WTC11 (cell line): ENCODE data around the gene COL16A1. TPM values are rescaled to one million over a fixed set of nuclear protein-coding genes. Genes with fewer than 3 reads are reported as not detected.

Experiments used
- ATAC-seq: fragments of 200-7000 bp; cut with Tn5 transposase; 2 replicates; pipeline ENCODE4 v1.10.0; 2021; ENCODE audit warnings: mild to moderate bottlenecking, moderate library complexity
- CTCF ChIA-PET: fragments of 300-600 bp; sonication (Branson Sonifier 250); formaldehyde crosslinking; loops from one replicate; lab custom pipeline; 2021; ENCODE audit warnings: antibody characterized with exemption; lab: Charles Lee
- POLR2A ChIA-PET: fragments of 350-600 bp; sonication (Branson Sonifier 250); formaldehyde crosslinking; loops from one replicate; lab custom pipeline; 2021; ENCODE audit warnings: antibody characterized with exemption; lab: Charles Lee
- DNase-seq: peaks from one replicate; pipeline ENCODE4 v3.0.0; 2021; ENCODE audit warnings: low spot score
- H3K27ac Mint-ChIP-seq: 2 replicates; pipeline ENCODE4 v1.8.0; 2021; ENCODE audit warnings: mixed read lengths
- H3K27me3 Mint-ChIP-seq: 2 replicates; pipeline ENCODE4 v1.8.0; 2021; ENCODE audit warnings: low read depth, mild to moderate bottlenecking, moderate library complexity, mixed read lengths
- H3K36me3 Mint-ChIP-seq: 2 replicates; pipeline ENCODE4 v1.8.0; 2021; ENCODE audit warnings: mixed read lengths
- H3K4me1 Mint-ChIP-seq: 2 replicates; pipeline ENCODE4 v1.8.0; 2022; ENCODE audit warnings: mixed read lengths
- H3K4me3 Mint-ChIP-seq: 2 replicates; pipeline ENCODE4 v1.8.0; 2021; ENCODE audit warnings: mild to moderate bottlenecking, moderate library complexity, mixed read lengths
- H3K9me3 Mint-ChIP-seq: 2 replicates; pipeline ENCODE4 v1.8.0; 2021; ENCODE audit warnings: mixed read lengths
- ATF2 ChIP-seq: sonication (generic); formaldehyde crosslinking; IDR thresholded peaks from 2 replicates; pipeline ENCODE4 v1.8.1; 2022; ENCODE audit warnings: low read depth, missing genetic modification reagents, borderline replicate concordance
- ATF3 ChIP-seq: sonication (generic); formaldehyde crosslinking; conservative IDR thresholded peaks from 2 replicates; pipeline ENCODE4 v1.8.1; 2022; ENCODE audit warnings: mild to moderate bottlenecking, missing genetic modification reagents
- CREB1 ChIP-seq: sonication (generic); formaldehyde crosslinking; IDR thresholded peaks from 2 replicates; pipeline ENCODE4 v1.8.0; 2023; ENCODE audit warnings: mild to moderate bottlenecking, missing genetic modification reagents
- FOXK1 ChIP-seq: sonication (generic); formaldehyde crosslinking; IDR thresholded peaks from 2 replicates; pipeline ENCODE4 v1.8.0; 2022; ENCODE audit warnings: mild to moderate bottlenecking, moderate library complexity, missing genetic modification reagents
- GABPB1 ChIP-seq: sonication (generic); formaldehyde crosslinking; IDR thresholded peaks from 2 replicates; pipeline ENCODE4 v1.8.1; 2023; ENCODE audit warnings: mild to moderate bottlenecking, missing genetic modification reagents
- IRF1 ChIP-seq: sonication (generic); formaldehyde crosslinking; IDR thresholded peaks from 2 replicates; pipeline ENCODE4 v1.8.0; 2023; ENCODE audit warnings: missing genetic modification reagents
- IRF2 ChIP-seq: sonication (generic); formaldehyde crosslinking; IDR thresholded peaks from 2 replicates; pipeline ENCODE4 v1.8.0; 2022; ENCODE audit warnings: low read depth, missing genetic modification reagents, borderline replicate concordance
- NFYB ChIP-seq: sonication (generic); formaldehyde crosslinking; conservative IDR thresholded peaks from 2 replicates; pipeline ENCODE4 v1.8.0; 2022; ENCODE audit warnings: low read depth, missing genetic modification reagents
- NR3C1 ChIP-seq: sonication (generic); formaldehyde crosslinking; conservative IDR thresholded peaks from 2 replicates; pipeline ENCODE4 v1.8.1; 2023; ENCODE audit warnings: low read depth, mild to moderate bottlenecking, missing genetic modification reagents
- RELA ChIP-seq: sonication (generic); formaldehyde crosslinking; IDR thresholded peaks from 2 replicates; pipeline ENCODE4 v1.8.1; 2022; ENCODE audit warnings: missing genetic modification reagents, mild to moderate bottlenecking, borderline replicate concordance
- SMAD3 ChIP-seq: sonication (generic); formaldehyde crosslinking; IDR thresholded peaks from 2 replicates; pipeline ENCODE4 v1.8.0; 2022; ENCODE audit warnings: missing genetic modification reagents, mild to moderate bottlenecking, borderline replicate concordance
- SMAD4 ChIP-seq: sonication (generic); formaldehyde crosslinking; IDR thresholded peaks from 2 replicates; pipeline ENCODE4 v1.8.0; 2022; ENCODE audit warnings: mild to moderate bottlenecking, missing genetic modification reagents
- SOX15 ChIP-seq: fragments of 250-450 bp; sonication (Bioruptor Pico); IDR thresholded peaks from 2 replicates; pipeline ENCODE4 v1.9.0; 2021; ENCODE audit warnings: mild to moderate bottlenecking
- STAT6 ChIP-seq: sonication (generic); formaldehyde crosslinking; conservative IDR thresholded peaks from 2 replicates; pipeline ENCODE4 v1.8.1; 2023; ENCODE audit warnings: mild to moderate bottlenecking, low read depth, missing genetic modification reagents, moderate library complexity
- ZBTB21 ChIP-seq: sonication (generic); formaldehyde crosslinking; IDR thresholded peaks from 2 replicates; pipeline ENCODE4 v1.8.1; 2023; ENCODE audit warnings: mild to moderate bottlenecking, missing genetic modification reagents, borderline replicate concordance
- ZMAT4 ChIP-seq: fragments of 250-450 bp; sonication (Bioruptor Pico); IDR thresholded peaks from 2 replicates; pipeline ENCODE4 v1.9.0; 2021; ENCODE audit warnings: mild to moderate bottlenecking
- ZNF219 ChIP-seq: sonication (generic); formaldehyde crosslinking; IDR thresholded peaks from 2 replicates; pipeline ENCODE4 v1.8.0; 2023; ENCODE audit warnings: missing genetic modification reagents, mild to moderate bottlenecking, borderline replicate concordance
- ZNF232 ChIP-seq: sonication (generic); formaldehyde crosslinking; IDR thresholded peaks from 2 replicates; pipeline ENCODE4 v1.8.0; 2022; ENCODE audit warnings: mild to moderate bottlenecking, missing genetic modification reagents
- ZNF263 ChIP-seq: sonication (generic); formaldehyde crosslinking; IDR thresholded peaks from 2 replicates; pipeline ENCODE4 v1.8.1; 2022; ENCODE audit warnings: low read depth, mild to moderate bottlenecking, moderate library complexity, missing genetic modification reagents
- ZNF281 ChIP-seq: sonication (generic); formaldehyde crosslinking; IDR thresholded peaks from 2 replicates; pipeline ENCODE4 v1.8.0; 2023; ENCODE audit warnings: mild to moderate bottlenecking, missing genetic modification reagents
- ZNF396 ChIP-seq: fragments of 250-450 bp; sonication (Bioruptor Pico); IDR thresholded peaks from 2 replicates; pipeline ENCODE4 v1.8.0; 2021; ENCODE audit warnings: mild to moderate bottlenecking, moderate library complexity, borderline replicate concordance
- ZNF423 ChIP-seq: fragments of 250-450 bp; sonication (Bioruptor Pico); IDR thresholded peaks from 2 replicates; pipeline ENCODE4 v2.1.2; 2022; ENCODE audit warnings: mild to moderate bottlenecking, moderate library complexity
- ZNF671 ChIP-seq: fragments of 250-450 bp; sonication (Bioruptor Pico); IDR thresholded peaks from 2 replicates; pipeline ENCODE4 v1.8.0; 2021; ENCODE audit warnings: mild to moderate bottlenecking
- total RNA-seq: library from RNA; stranded (reverse); gene quantifications from 3 replicates; pipeline ENCODE4 v1.2.3, GENCODE V29; 2021

The COL16A1 gene
- total RNA-seq, 1 experiment from 2014 or later = 8.8 TPM

- TF ChIP-seq ZNF281 = no peak
- TF ChIP-seq CREB1 = no peak
- 0 out of 2 replicates have a peak, but pooled peaks have one; percentile 22 for TF ChIP-seq SMAD3 (CRISPR knock-in tag)
- TF ChIP-seq ATF2 (CRISPR knock-in tag) = no peak
- TF ChIP-seq IRF1 (CRISPR knock-in tag) = peak; percentile 54; the same call in 1 of the 2 replicates
- peak; percentile 45 for TF ChIP-seq GABPB1 (CRISPR knock-in tag)
- no peak for TF ChIP-seq IRF2
- 0 out of 2 replicates have a peak, but pooled peaks have one; percentile 55 for TF ChIP-seq ZBTB21
- no peak for TF ChIP-seq ZNF671 (CRISPR knock-in tag)
- no peak for TF ChIP-seq STAT6
- TF ChIP-seq SMAD4 = no peak
- TF ChIP-seq ZNF232 (CRISPR knock-in tag) = peak; percentile 79; the same call in 1 of the 2 replicates
These were observed 11.5 kb upstream of the COL16A1 start (continued) for GRCh38 chr1:31715087-31715872.

GRCh38 chr1:31714442-31715086 lies 10.7 kb upstream of the COL16A1 start:
- ChIA-PET POLR2A (interaction anchor here (1.7 to 2.5 kb wide), 3 partner anchors 10 to 74 kb away, joined by 7 to 15 read pairs (median 13); partner anchors contain the start of gene COL16A1), CTCF (interaction anchor here (0.5 to 8.9 kb wide), 32 partner anchors 11 to 550 kb away, joined by 3 to 196 read pairs (median 5); partner anchors contain the start of genes ADGRB2, COL16A1, PEF1 and SPOCD1)
- ATAC-seq = peak; percentile 19
- H3K4me3 Mint-ChIP-seq = peak overlapping the region; percentile 92
- H3K9me3 Mint-ChIP-seq = no peaks in the 10 kb centered on the region
- peak; percentile 78 for DNase-seq
- no peaks in the 10 kb centered on the region for H3K36me3 Mint-ChIP-seq
- peaks cover 4% of the 10 kb centered on the region for H3K27me3 Mint-ChIP-seq
- peak overlapping the region; percentile 82; the same call in 1 of the 2 replicates for H3K27ac Mint-ChIP-seq
- peaks cover 22% of the 10 kb centered on the region for H3K4me1 Mint-ChIP-seq
- TF ChIP-seq RELA (CRISPR knock-in tag) = no peak
- TF ChIP-seq SOX15 (CRISPR knock-in tag) = no peak
- no peak for TF ChIP-seq ZNF232 (CRISPR knock-in tag)
- no peak for TF ChIP-seq ATF3 (CRISPR knock-in tag)
- TF ChIP-seq NFYB (CRISPR knock-in tag) = 0 out of 2 replicates have a peak, but pooled peaks have one; percentile 14
- TF ChIP-seq ZMAT4 = no peak
- 0 out of 2 replicates have a peak, but pooled peaks have one; percentile 18 for TF ChIP-seq FOXK1 (CRISPR knock-in tag)
- no peak for TF ChIP-seq ZNF423
- no peak for TF ChIP-seq ZNF263 (CRISPR knock-in tag)
- no peak for TF ChIP-seq NR3C1 (CRISPR knock-in tag)
- TF ChIP-seq ZNF219 = no peak
- no peak for TF ChIP-seq ZNF396 (CRISPR knock-in tag)
